Rectal smooth muscle tissue (tissue), 1 donor: ENCODE results near the gene LYRM2.

Experiments used
- H3K27ac ChIP-seq: one replicate; pipeline ENCODE4 v1.7.0; 2013; ENCODE audit warnings: low read depth, low read length, inconsistent platforms
- H3K27me3 ChIP-seq: one replicate; pipeline ENCODE4 v1.7.0; 2013; ENCODE audit warnings: low read length; ENCODE audit not compliant: control insufficient read depth, insufficient read depth
- H3K36me3 ChIP-seq: one replicate; pipeline ENCODE4 v1.7.0; 2013; ENCODE audit warnings: low read length; ENCODE audit not compliant: control insufficient read depth, insufficient read depth
- H3K4me1 ChIP-seq: one replicate; pipeline ENCODE4 v1.7.0; 2013; ENCODE audit warnings: low read length; ENCODE audit not compliant: control insufficient read depth, insufficient read depth
- H3K4me3 ChIP-seq: one replicate; pipeline ENCODE4 v1.7.0; 2013; ENCODE audit warnings: low read length
- H3K9ac ChIP-seq: one replicate; pipeline ENCODE4 v1.7.0; 2013; ENCODE audit warnings: low read length

The LYRM2 gene

DNA sequence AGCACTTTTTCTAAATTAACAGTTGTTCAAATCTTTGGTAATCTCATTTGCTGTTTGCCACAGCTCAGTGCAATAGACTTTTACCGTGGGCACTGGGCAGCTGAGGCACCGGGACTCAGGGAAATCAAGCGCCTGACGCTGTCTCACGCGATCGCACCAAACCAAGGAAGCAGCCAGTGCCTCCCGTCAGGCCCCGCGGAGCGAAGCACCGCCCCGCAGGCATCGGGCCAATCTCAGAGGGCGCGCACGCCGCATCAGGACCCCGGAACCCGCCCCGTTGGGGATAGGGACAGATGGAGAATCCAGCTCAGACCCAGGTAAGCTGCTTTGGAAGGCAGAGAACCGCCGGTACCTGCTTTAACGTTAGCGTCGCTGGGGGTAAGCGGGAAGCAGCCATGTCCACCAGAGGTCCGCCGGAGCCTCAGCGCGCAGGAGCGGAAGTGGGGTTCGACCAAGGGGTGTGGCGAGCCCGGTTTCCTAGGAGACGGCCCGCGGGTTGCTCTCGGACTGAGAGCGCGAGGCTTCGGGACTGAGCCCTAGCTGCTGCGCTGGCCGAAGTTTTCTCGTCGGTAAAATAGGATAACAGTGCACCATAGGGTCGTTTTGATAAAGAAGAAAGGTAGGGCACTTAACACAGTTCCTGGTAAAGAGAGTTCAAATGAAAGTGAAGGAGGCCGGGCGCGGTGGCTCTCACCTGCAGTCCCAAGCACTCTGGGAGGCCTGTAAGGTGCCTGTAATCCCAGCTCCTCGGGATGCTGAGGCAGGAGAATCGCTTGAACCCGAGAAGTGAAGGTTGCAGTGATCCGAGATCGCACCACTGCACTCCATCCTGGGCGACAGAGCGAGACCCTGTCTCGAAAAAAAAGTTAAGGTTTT is at the start of gene LYRM2:
LYRM2 (minus strand) TSS at position 428 of the 876 bp plus-strand sequence; CDS start at position 397, 31 bp downstream.
- Histone ChIP-seq H3K4me3 (peak within 1 kb of the TSS; percentile 72), H3K9ac (peak within 1 kb of the TSS; percentile 55), H3K27me3 (no peaks in the 10 kb centered on the region), H3K27ac (peak within 1 kb of the TSS; percentile 88), H3K36me3 (no peaks in the 10 kb centered on the region), H3K4me1 (peaks cover 4% of the 10 kb centered on the region)

DNA sequence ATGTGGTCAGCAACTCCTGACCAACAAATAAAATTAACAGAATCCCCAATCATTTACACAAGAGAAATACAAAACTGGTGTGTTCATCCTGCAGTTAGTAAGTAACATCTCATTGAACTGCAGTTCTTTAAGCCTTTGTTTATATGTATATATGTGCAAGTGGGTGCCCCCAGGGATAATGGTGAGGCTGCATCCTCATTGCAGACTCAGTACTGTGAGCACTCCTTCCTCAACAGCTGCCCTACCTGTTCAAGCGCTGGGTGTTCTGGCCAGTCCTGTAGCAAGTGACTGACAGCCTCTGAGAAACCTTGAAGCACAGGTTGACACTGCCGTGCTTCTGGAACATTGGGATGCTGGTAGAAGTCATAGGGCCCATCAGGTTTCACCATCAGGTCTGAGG is 49.8 kb upstream of the LYRM2 start:
- H3K4me3 ChIP-seq, result no peak overlapping the region
- no peak overlapping the region for H3K27ac ChIP-seq
- no peaks in the 10 kb centered on the region for H3K4me1 ChIP-seq
- no peaks in the 10 kb centered on the region for H3K27me3 ChIP-seq
- no peak overlapping the region for H3K9ac ChIP-seq
- peaks cover 40% of the 10 kb centered on the region for H3K36me3 ChIP-seq

DNA sequence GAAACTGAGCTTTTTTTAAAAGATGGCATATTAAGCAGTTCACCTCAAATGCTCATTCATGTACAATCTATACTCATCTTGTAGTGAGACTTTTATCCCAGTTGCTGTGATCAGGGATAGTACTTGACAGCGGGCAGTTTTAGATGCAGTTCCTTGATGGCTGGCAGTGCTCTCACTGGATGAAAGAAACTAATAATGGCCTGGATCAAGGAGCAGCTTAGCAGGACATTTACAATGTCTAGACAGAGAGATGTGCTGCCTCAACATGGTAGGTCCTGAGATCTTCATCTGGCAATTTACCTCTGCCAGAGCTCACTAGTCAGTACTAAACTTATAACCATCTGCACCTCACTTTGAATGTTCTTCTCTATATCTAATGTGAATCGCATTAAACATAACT is 46.8 kb upstream of the LYRM2 start:
- Histone ChIP-seq H3K9ac (no peak overlapping the region), H3K27me3 (no peaks in the 10 kb centered on the region), H3K4me1 (no peaks in the 10 kb centered on the region), H3K27ac (no peak overlapping the region), H3K4me3 (no peak overlapping the region), H3K36me3 (peaks cover 41% of the 10 kb centered on the region)

- H3K36me3 ChIP-seq, result peaks cover 45% of the 10 kb centered on the region
- H3K4me3 ChIP-seq, result no peak overlapping the region
- no peaks in the 10 kb centered on the region for H3K4me1 ChIP-seq
- H3K27ac ChIP-seq, result no peak overlapping the region
- no peak overlapping the region for H3K9ac ChIP-seq
- H3K27me3 ChIP-seq, result no peaks in the 10 kb centered on the region
Observed at GRCh38 chr6:89682991-89683390, 44.4 kb upstream of the LYRM2 start.

- no peak overlapping the region for H3K9ac ChIP-seq
- no peak overlapping the region for H3K27ac ChIP-seq
- peaks cover 39% of the 10 kb centered on the region for H3K36me3 ChIP-seq
- H3K4me3 ChIP-seq, result no peak overlapping the region
- H3K27me3 ChIP-seq, result no peaks in the 10 kb centered on the region
- no peaks in the 10 kb centered on the region for H3K4me1 ChIP-seq
Observed at GRCh38 chr6:89681983-89682564, 43.5 kb upstream of the LYRM2 start.

DNA sequence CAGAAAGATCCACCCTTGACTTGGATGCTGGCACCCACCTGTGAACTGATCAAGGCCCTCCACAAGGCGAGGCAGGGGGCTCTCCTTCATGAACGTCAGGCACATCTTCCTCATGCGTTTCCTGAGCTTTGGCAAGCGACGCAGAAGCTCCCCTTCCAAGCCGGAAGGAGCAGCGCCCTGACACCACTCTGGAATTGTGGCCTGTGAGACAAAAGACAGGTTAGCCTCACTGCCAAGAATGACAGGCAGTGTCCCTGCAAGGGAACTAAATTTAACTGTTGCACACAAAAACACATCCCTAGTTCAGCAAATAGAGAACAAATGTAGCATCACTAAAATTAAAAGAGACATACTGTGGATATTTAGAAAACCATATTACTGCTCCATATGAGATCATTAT is 42.0 kb upstream of the LYRM2 start:
- no peak overlapping the region for H3K9ac ChIP-seq
- H3K27ac ChIP-seq, result no peak overlapping the region
- H3K27me3 ChIP-seq, result no peaks in the 10 kb centered on the region
- peaks cover 43% of the 10 kb centered on the region for H3K36me3 ChIP-seq
- no peak overlapping the region for H3K4me3 ChIP-seq
- H3K4me1 ChIP-seq, result no peaks in the 10 kb centered on the region

- Histone ChIP-seq H3K9ac (no peak overlapping the region), H3K36me3 (peaks cover 47% of the 10 kb centered on the region), H3K4me1 (no peaks in the 10 kb centered on the region), H3K27me3 (no peaks in the 10 kb centered on the region), H3K4me3 (no peak overlapping the region), H3K27ac (no peak overlapping the region)
Observed at GRCh38 chr6:89680150-89680549, 41.6 kb upstream of the LYRM2 start.

DNA sequence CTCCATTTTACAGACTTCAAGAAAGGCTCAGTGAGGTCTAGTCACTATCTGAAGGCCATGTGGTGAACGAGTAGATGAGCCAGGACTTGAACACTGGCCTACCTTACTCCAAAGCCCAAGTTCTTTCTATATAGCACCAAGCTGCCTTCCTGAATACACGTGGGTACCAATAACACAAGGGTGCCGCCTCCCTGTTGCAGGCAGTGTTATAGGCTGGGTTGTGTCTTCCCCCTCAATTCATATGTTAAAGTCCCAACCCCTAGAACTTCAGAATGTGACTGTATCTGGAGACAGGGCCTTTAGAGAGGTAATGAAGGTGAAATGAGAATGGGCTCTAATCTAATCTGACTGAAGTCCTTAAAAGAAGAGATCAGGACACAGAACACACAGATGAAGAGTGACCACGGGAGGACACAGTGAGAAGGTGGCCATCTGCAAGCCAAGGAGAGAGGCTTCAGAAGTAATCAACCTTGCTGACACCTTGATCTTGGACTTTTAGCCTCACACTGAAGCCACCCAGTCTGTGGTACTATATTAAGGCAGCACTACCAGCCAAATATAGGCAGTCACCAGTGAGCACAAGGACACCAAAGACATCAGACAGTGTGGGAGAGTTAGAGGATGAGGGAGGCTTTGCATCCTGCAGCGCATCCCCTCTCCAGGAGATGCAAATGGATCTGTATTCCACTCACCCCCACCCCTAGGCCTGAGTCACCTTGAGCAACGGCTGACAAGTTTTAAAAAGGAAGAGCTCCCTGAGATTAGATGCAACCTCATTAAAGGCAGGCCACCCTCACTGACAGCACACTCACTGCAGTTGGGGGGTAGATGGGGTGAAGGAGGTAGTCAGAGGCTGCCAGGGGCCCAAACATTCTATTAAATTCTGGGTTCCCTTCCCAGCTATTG is 40.9 kb upstream of the LYRM2 start:
- Histone ChIP-seq H3K36me3 (peaks cover 47% of the 10 kb centered on the region), H3K9ac (no peak overlapping the region), H3K4me3 (no peak overlapping the region), H3K4me1 (no peaks in the 10 kb centered on the region), H3K27ac (no peak overlapping the region), H3K27me3 (no peaks in the 10 kb centered on the region)

DNA sequence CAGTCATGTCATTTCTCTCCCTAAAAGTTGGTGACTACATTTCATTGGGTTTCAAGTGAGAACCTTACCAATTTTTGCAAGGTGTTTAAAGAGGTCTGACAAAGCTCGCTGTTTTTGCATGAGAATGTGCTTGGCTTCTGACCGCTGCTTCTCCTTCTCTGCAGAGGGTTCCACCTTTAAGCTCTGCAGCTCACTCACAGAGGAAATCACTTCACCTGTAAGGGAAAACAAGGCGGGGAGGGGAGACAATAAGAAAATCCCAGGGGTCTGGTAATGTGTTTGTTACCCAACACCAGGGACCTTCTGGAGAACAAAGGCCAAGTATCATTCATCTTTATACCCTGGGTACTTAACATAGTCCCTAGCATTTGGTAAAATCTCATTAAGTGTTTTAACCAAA is 40.0 kb upstream of the LYRM2 start:
- Histone ChIP-seq H3K36me3 (peaks cover 49% of the 10 kb centered on the region), H3K4me1 (no peaks in the 10 kb centered on the region), H3K9ac (no peak overlapping the region), H3K27ac (no peak overlapping the region), H3K4me3 (no peak overlapping the region), H3K27me3 (no peaks in the 10 kb centered on the region)

DNA sequence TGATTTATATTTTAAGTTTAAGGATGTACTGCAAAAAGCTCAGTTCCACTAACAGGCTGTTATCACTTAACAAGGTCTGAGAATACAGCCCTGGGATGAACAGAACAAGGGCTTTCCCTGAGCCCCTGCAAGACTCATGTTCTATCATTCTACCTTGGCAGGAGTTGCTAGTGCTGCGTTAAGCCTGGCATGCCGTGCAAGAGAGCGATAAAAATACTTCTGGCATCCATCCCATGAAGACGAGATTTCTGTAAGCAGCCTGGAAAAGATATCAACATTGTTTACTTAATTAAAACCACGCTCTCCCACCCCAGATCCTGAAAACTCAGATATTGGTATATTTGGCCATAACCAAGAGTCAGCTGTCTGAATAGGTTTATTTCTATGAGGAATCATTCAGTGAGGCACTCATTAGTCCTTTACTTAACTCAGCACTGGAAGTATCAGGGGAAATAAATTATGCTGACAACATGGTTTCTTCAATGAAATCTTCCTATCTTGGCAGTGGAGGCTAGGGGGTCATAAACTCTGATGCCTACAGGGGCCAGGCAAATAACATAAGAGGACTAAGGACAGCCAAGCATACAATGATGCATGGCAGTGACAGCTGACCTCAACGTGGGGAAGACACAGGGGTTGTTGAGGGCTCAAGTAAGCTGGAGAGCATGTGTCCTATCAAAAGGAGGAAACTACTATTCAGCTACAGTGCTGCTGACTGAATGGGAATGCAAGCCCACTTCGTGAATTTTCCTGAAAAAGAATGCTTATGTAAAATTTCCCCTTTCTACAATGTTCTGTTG is 37.6 kb upstream of the LYRM2 start:
- Histone ChIP-seq H3K9ac (no peak overlapping the region), H3K4me1 (no peaks in the 10 kb centered on the region), H3K27ac (no peak overlapping the region), H3K27me3 (no peaks in the 10 kb centered on the region), H3K36me3 (peaks cover 52% of the 10 kb centered on the region), H3K4me3 (no peak overlapping the region)

- Histone ChIP-seq H3K9ac (no peak overlapping the region), H3K36me3 (peaks cover 46% of the 10 kb centered on the region), H3K27ac (no peak overlapping the region), H3K4me1 (no peaks in the 10 kb centered on the region), H3K4me3 (no peak overlapping the region), H3K27me3 (no peaks in the 10 kb centered on the region)
Observed at GRCh38 chr6:89670935-89671565, 32.5 kb upstream of the LYRM2 start.
